HG03378 (cell line): ENCODE results near the gene PLPPR3.

Experiments used
- ATAC-seq: cut with Tn5 transposase; IDR thresholded peaks from one replicate; pipeline ENCODE4 v1.9.1; 2021; ENCODE audit warnings: mild to moderate bottlenecking, moderate library complexity; ENCODE audit not compliant: unreplicated experiment

PLPPR3 gene

GRCh38 chr19:821825-822503, at the start of gene PLPPR3:
TSS of gene PLPPR3 (minus strand) at chr19:821955. CDS start at chr19:821559, 396 bp downstream.
- ATAC-seq, result no peak

GRCh38 chr19:870963-871401, 49.2 kb upstream of the PLPPR3 start:
- ATAC-seq, result no peak

GRCh38 chr19:870314-870713, 48.6 kb upstream of the PLPPR3 start:
- no peak for ATAC-seq

- no peak for ATAC-seq
Measured at GRCh38 chr19:869245-870177, 47.8 kb upstream of the PLPPR3 start.

GRCh38 chr19:868458-869244, 46.9 kb upstream of the PLPPR3 start:
- no peak for ATAC-seq

- ATAC-seq, result no peak
Measured at GRCh38 chr19:867855-868457, 46.2 kb upstream of the PLPPR3 start.

- no peak for ATAC-seq
Measured at GRCh38 chr19:867301-867793, 45.6 kb upstream of the PLPPR3 start.

GRCh38 chr19:866769-867300, 45.1 kb upstream of the PLPPR3 start:
- no peak for ATAC-seq

GRCh38 chr19:863315-863620, 41.5 kb upstream of the PLPPR3 start:
- ATAC-seq, result no peak

- ATAC-seq, result no peak
Measured at GRCh38 chr19:862581-863314, 41.0 kb upstream of the PLPPR3 start.

GRCh38 chr19:861756-862580, 40.2 kb upstream of the PLPPR3 start:
- ATAC-seq, result no peak

GRCh38 chr19:861141-861755, 39.5 kb upstream of the PLPPR3 start:
- no peak for ATAC-seq

GRCh38 chr19:858868-859843, 37.4 kb upstream of the PLPPR3 start, which contains the start of gene CFD:
TSS of gene CFD (plus strand) at chr19:859664. CDS start at chr19:859690, 26 bp downstream.
- ATAC-seq, result no peak

GRCh38 chr19:858284-858683, 36.5 kb upstream of the PLPPR3 start:
- ATAC-seq, result no peak

GRCh38 chr19:855566-856120, 33.9 kb upstream of the PLPPR3 start:
- ATAC-seq, result no peak

- ATAC-seq, result no peak
Measured at GRCh38 chr19:855142-855541, 33.4 kb upstream of the PLPPR3 start.

GRCh38 chr19:854549-854948, 32.8 kb upstream of the PLPPR3 start:
- ATAC-seq, result no peak
